CD4-positive, alpha-beta memory T cell (primary cell): Measurements from ENCODE around the gene ACAD10. TPM values are rescaled to one million over a fixed set of nuclear protein-coding genes. Genes with fewer than 3 reads are reported as not detected.

Experiments used
- CTCF ChIA-PET: fragments of 350-600 bp; sonication (Branson Sonifier 250); formaldehyde crosslinking; loops from one replicate; lab custom pipeline; 2021; ENCODE audit warnings: inconsistent platforms; ENCODE audit not compliant: partially characterized antibody; lab: Charles Lee
- POLR2A ChIA-PET: fragments of 350-600 bp; sonication (Branson Sonifier 250); formaldehyde crosslinking; loops from one replicate; lab custom pipeline; 2021; ENCODE audit not compliant: partially characterized antibody; lab: Charles Lee
- DNase-seq, 5 donors: peaks; one replicate each; pipeline versions ENCODE4 v3.0.0 to v3.0.0-alpha.2; 2020 to 2022; ENCODE audit warnings: mixed read lengths in 1 of 5
- H3K27ac ChIP-seq: one replicate; pipeline ENCODE4 v1.7.0; 2013; ENCODE audit warnings: low read depth, low read length
- H3K27me3 ChIP-seq: 2 replicates; pipeline ENCODE4 v1.7.0; 2013; ENCODE audit warnings: mild to moderate bottlenecking, low read length, moderate library complexity; ENCODE audit not compliant: insufficient read depth
- H3K36me3 ChIP-seq: 2 replicates; pipeline ENCODE4 v1.7.0; 2013; ENCODE audit warnings: mild to moderate bottlenecking, low read length, moderate library complexity; ENCODE audit not compliant: insufficient read depth
- H3K4me1 ChIP-seq: 2 replicates; pipeline ENCODE4 v1.7.0; 2013; ENCODE audit warnings: mild to moderate bottlenecking, low read length, moderate library complexity; ENCODE audit not compliant: insufficient read depth
- H3K4me3 ChIP-seq, 2 donors: one replicate each; pipeline ENCODE4 v1.7.0; 2013; ENCODE audit warnings: low read length in 2 of 2, mild to moderate bottlenecking in 1 of 2
- H3K9me3 ChIP-seq, 2 donors: one replicate each; pipeline ENCODE4 v1.7.0; 2013; ENCODE audit warnings: low read length in 2 of 2, control low read depth in 1 of 2; ENCODE audit not compliant: control insufficient read depth in 1 of 2
- H3K27ac Mint-ChIP-seq, 7 donors: one replicate each; pipeline ENCODE4 v1.8.0; 2020 to 2021; ENCODE audit warnings: mixed read lengths in 7 of 7, mild to moderate bottlenecking in 6 of 7, inconsistent platforms in 3 of 7, moderate library complexity in 3 of 7
- H3K27me3 Mint-ChIP-seq, 2 donors: one replicate each; pipeline ENCODE4 v1.8.0; 2020 to 2021; ENCODE audit warnings: mixed read lengths in 2 of 2
- H3K36me3 Mint-ChIP-seq, 2 donors: one replicate each; pipeline ENCODE4 v1.8.0; 2020 to 2021; ENCODE audit warnings: mixed read lengths in 2 of 2, inconsistent platforms in 1 of 2, mild to moderate bottlenecking in 1 of 2
- H3K4me1 Mint-ChIP-seq, 4 donors: one replicate each; pipeline ENCODE4 v1.8.0; 2020 to 2021; ENCODE audit warnings: mixed read lengths in 4 of 4, mild to moderate bottlenecking in 1 of 4
- H3K4me3 Mint-ChIP-seq, 8 donors: one replicate each; pipeline ENCODE4 v1.8.0; 2020 to 2021; ENCODE audit warnings: mixed read lengths in 8 of 8, mild to moderate bottlenecking in 7 of 8, moderate library complexity in 6 of 8, inconsistent platforms in 3 of 8
- H3K9me3 Mint-ChIP-seq, 8 donors: one replicate each; pipeline ENCODE4 v1.8.0; 2020 to 2021; ENCODE audit warnings: mixed read lengths in 8 of 8, mild to moderate bottlenecking in 5 of 8, inconsistent platforms in 3 of 8, moderate library complexity in 1 of 8
- intact Hi-C: fragments of 100-400 bp; cut with micrococcal nuclease; formaldehyde crosslinking; loops from one replicate; pipeline ENCODE4 v1.15.1; 2023
- polyA plus RNA-seq, 2 donors: library from polyadenylated mRNA; unstranded; fragments of 300-500 nt; fragmentation: Illumina TruSeq; gene quantifications; one replicate each; pipeline ENCODE4 v1.2.3, GENCODE V29; 2021
- total RNA-seq, 2 experiments: library from RNA; stranded (reverse); gene quantifications; one replicate each; pipeline ENCODE4 v1.2.3, GENCODE V29; 2021

The ACAD10 gene
- total RNA-seq (10 to 100 TPM; 52.2 to 58.3 TPM), polyA plus RNA-seq (10 to 100 TPM; 13.4 to 14.6 TPM)

- H3K27ac ChIP-seq, result peak within 1 kb of the TSS; percentile 83
- H3K9me3 Mint-ChIP-seq, result peaks cover 0 to 6% (median 0%) of the 10 kb centered on the region in 8 donors
- peak within 1 kb of the TSS; percentile 90 to 99 (median 96) for H3K4me3 Mint-ChIP-seq
- DNase-seq, result peak; percentile 89 to 98 (median 94)
- H3K9me3 ChIP-seq, result no peaks in the 10 kb centered on the region
- ChIA-PET CTCF (interaction anchor here (0.9 to 1.4 kb wide), 3 partner anchors 127 to 414 kb away, joined by 3 to 4 read pairs (median 3); no protein-coding TSS in a partner anchor), POLR2A (interaction anchor here (0.6 to 3.7 kb wide), 16 partner anchors 8 to 1217 kb away, joined by 3 to 19 read pairs (median 4); partner anchors contain the start of genes ATXN2, FAM216A, GPN3 and MAPKAPK5)
- peaks cover 18% of the 10 kb centered on the region for H3K36me3 ChIP-seq
- no peaks in the 10 kb centered on the region for H3K27me3 Mint-ChIP-seq
- H3K27me3 ChIP-seq, result no peaks in the 10 kb centered on the region
- peak within 1 kb of the TSS; percentile 68 to 91 for H3K4me3 ChIP-seq
- H3K4me1 ChIP-seq, result peaks cover 28% of the 10 kb centered on the region
- H3K36me3 Mint-ChIP-seq, result peaks cover 17 to 42% of the 10 kb centered on the region in 2 donors
- H3K4me1 Mint-ChIP-seq, result peaks cover 17 to 64% (median 41%) of the 10 kb centered on the region in 4 donors
- peak within 1 kb of the TSS; percentile 81 to 98 (median 97) for H3K27ac Mint-ChIP-seq
- intact Hi-C loops, result loop anchor here (1.0 to 2.0 kb wide), 3 partner anchors 87 to 283 kb away; partner anchors contain the start of gene ATXN2
These were observed at the start of gene ACAD10, which contains the start of gene BRAP for GRCh38 chr12:111685811-111686573. ACAD10 (plus strand) TSS chr12:111686053; CDS start chr12:111692710, 6,657 bp downstream. BRAP (minus strand) TSS chr12:111685956; CDS start chr12:111685792, 164 bp downstream.

GRCh38 chr12:111636209-111636945 is 49.5 kb upstream of the ACAD10 start:
- H3K36me3 ChIP-seq, result no peaks in the 10 kb centered on the region
- Mint-ChIP-seq H3K27me3 (no peaks in the 10 kb centered on the region), H3K4me3 (no peak overlapping the region), H3K36me3 (peaks cover 6 to 7% of the 10 kb centered on the region in 2 donors), H3K9me3 (no peaks in the 10 kb centered on the region), H3K27ac (peak overlapping the region in 1 of 7 donors; percentile 42), H3K4me1 (peaks cover 0 to 5% (median 0%) of the 10 kb centered on the region in 4 donors)
- H3K4me1 ChIP-seq, result no peaks in the 10 kb centered on the region
- DNase-seq, result no peak
- no peaks in the 10 kb centered on the region for H3K27me3 ChIP-seq
- H3K4me3 ChIP-seq, result no peak overlapping the region
- POLR2A ChIA-PET, result no interaction called here
- no peaks in the 10 kb centered on the region for H3K9me3 ChIP-seq
- intact Hi-C loops, result no loop called here
- H3K27ac ChIP-seq, result no peak overlapping the region
- CTCF ChIA-PET, result interaction anchor here (1.3 kb wide), 1 partner anchor 9 kb away, joined by 3 read pairs; no protein-coding TSS in a partner anchor

GRCh38 chr12:111638556-111638955 is 47.3 kb upstream of the ACAD10 start:
- intact Hi-C loops, result no loop called here
- Histone ChIP-seq H3K36me3 (peaks cover 17% of the 10 kb centered on the region), H3K4me3 (no peak overlapping the region), H3K4me1 (no peaks in the 10 kb centered on the region), H3K27ac (no peak overlapping the region), H3K27me3 (no peaks in the 10 kb centered on the region), H3K9me3 (no peaks in the 10 kb centered on the region)
- H3K4me1 Mint-ChIP-seq, result peaks cover 0 to 5% (median 0%) of the 10 kb centered on the region in 4 donors
- H3K27ac Mint-ChIP-seq, result peak overlapping the region in 2 of 7 donors; percentile 6 to 21
- DNase-seq, result no peak
- H3K4me3 Mint-ChIP-seq, result no peak overlapping the region
- no peaks in the 10 kb centered on the region for H3K9me3 Mint-ChIP-seq
- POLR2A ChIA-PET, result interaction anchor here (0.7 kb wide), 1 partner anchor 1313 kb away, joined by 4 read pairs; no protein-coding TSS in a partner anchor
- CTCF ChIA-PET, result no interaction called here
- H3K27me3 Mint-ChIP-seq, result no peaks in the 10 kb centered on the region
- H3K36me3 Mint-ChIP-seq, result peaks cover 14 to 22% of the 10 kb centered on the region in 2 donors

- H3K4me1 Mint-ChIP-seq, result peaks cover 0 to 3% (median 0%) of the 10 kb centered on the region in 4 donors
- Histone ChIP-seq H3K36me3 (peaks cover 31% of the 10 kb centered on the region), H3K4me3 (no peak overlapping the region), H3K27me3 (no peaks in the 10 kb centered on the region), H3K4me1 (no peaks in the 10 kb centered on the region), H3K27ac (no peak overlapping the region), H3K9me3 (no peaks in the 10 kb centered on the region)
- H3K36me3 Mint-ChIP-seq, result peaks cover 21 to 35% of the 10 kb centered on the region in 2 donors
- ChIA-PET POLR2A (no interaction called here), CTCF (no interaction called here)
- H3K4me3 Mint-ChIP-seq, result no peak overlapping the region
- no peaks in the 10 kb centered on the region for H3K9me3 Mint-ChIP-seq
- intact Hi-C loops, result no loop called here
- peak overlapping the region in 1 of 7 donors; percentile 17 for H3K27ac Mint-ChIP-seq
- DNase-seq, result no peak
- no peaks in the 10 kb centered on the region for H3K27me3 Mint-ChIP-seq
These were observed 45.3 kb upstream of the ACAD10 start for GRCh38 chr12:111640506-111640905.

GRCh38 chr12:111642681-111643426 is 43.0 kb upstream of the ACAD10 start:
- intact Hi-C loops, result no loop called here
- no peak for DNase-seq
- peaks cover 34 to 57% of the 10 kb centered on the region in 2 donors for H3K36me3 Mint-ChIP-seq
- Histone ChIP-seq H3K36me3 (peaks cover 45% of the 10 kb centered on the region), H3K9me3 (no peaks in the 10 kb centered on the region), H3K27ac (no peak overlapping the region), H3K4me3 (no peak overlapping the region), H3K4me1 (no peaks in the 10 kb centered on the region), H3K27me3 (no peaks in the 10 kb centered on the region)
- no peak overlapping the region for H3K4me3 Mint-ChIP-seq
- H3K27me3 Mint-ChIP-seq, result no peaks in the 10 kb centered on the region
- no peak overlapping the region for H3K27ac Mint-ChIP-seq
- CTCF ChIA-PET, result no interaction called here
- no peaks in the 10 kb centered on the region for H3K9me3 Mint-ChIP-seq
- POLR2A ChIA-PET, result no interaction called here
- peaks cover 0 to 1% (median 0%) of the 10 kb centered on the region in 4 donors for H3K4me1 Mint-ChIP-seq

GRCh38 chr12:111643427-111643826 is 42.4 kb upstream of the ACAD10 start:
- ChIA-PET CTCF (no interaction called here), POLR2A (no interaction called here)
- Mint-ChIP-seq H3K36me3 (peaks cover 34 to 59% of the 10 kb centered on the region in 2 donors), H3K4me3 (no peak overlapping the region), H3K9me3 (no peaks in the 10 kb centered on the region), H3K4me1 (peaks cover 0 to 1% (median 0%) of the 10 kb centered on the region in 4 donors), H3K27ac (no peak overlapping the region), H3K27me3 (no peaks in the 10 kb centered on the region)
- DNase-seq, result no peak
- Histone ChIP-seq H3K27me3 (no peaks in the 10 kb centered on the region), H3K4me3 (no peak overlapping the region), H3K27ac (no peak overlapping the region), H3K36me3 (peaks cover 45% of the 10 kb centered on the region), H3K4me1 (no peaks in the 10 kb centered on the region), H3K9me3 (no peaks in the 10 kb centered on the region)
- intact Hi-C loops, result no loop called here
